Measurements from ENCODE around the gene PER2.

DNA sequence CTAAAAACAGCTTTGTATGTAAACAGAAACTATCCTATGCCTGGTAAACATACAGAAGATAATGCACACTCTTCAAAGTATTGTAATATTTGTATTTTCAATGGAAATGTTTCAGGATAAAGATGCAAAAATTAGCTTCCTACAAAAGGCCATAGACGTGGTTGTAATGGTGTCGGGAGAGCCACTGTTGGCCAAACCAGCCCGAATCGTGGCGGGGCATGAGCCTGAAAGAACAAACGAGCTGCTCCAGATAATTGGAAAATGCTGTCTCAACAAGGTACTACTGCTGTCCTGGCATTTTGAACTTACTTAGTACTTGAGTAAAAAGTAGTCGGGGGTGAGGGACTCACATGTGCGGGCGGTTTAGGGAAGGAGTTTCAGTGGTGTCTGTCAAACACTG, 37.3 kb upstream of the PER2 start:
- no peak for TF ChIP-seq CTCF (conservative IDR thresholded peaks at IDR 0.05 in 1 of 2, IDR thresholded peaks at IDR 0.05 in 1 of 2; ENCODE audit: extremely low read depth in 1 of 2, insufficient read depth in 1 of 2, low read depth in 1 of 2, low read length in 2 of 2)
- TF ChIP-seq EZH2 (IDR thresholded peaks at IDR 0.05; ENCODE audit: borderline replicate concordance, low read length), result no peak
